Measurements from ENCODE around the gene DCLK3. TPM values are rescaled to one million over a fixed set of nuclear protein-coding genes. Genes with fewer than 3 reads are reported as not detected.

Gene DCLK3
- total RNA-seq, 2 experiments from 2014 or later: not detected

- intact Hi-C loops (cut with DNase I, micrococcal nuclease): loop anchor here (1.0 to 2.0 kb wide), 3 partner anchors 139 to 483 kb away; no protein-coding TSS in a partner anchor
These were observed 34.9 kb downstream of the DCLK3 start for GRCh38 chr3:36729204-36730056.

GRCh38 chr3:36714343-36715086 lies 49.8 kb downstream of the DCLK3 start:
- Histone ChIP-seq H3K4me3 (ENCODE audit: low read length) (no peak overlapping the region), H3K27ac (ENCODE audit: low read depth in 1 of 2, low read length in 2 of 2) (no peak overlapping the region), H3K36me3 (ENCODE audit: insufficient read depth, low read length) (no peaks in the 10 kb centered on the region), H3K27me3 (ENCODE audit: control insufficient read depth in 1 of 2, insufficient read depth in 2 of 2, low read length in 2 of 2) (no peaks in the 10 kb centered on the region), H3K9me3 (ENCODE audit: control insufficient read depth in 1 of 2, insufficient read depth in 1 of 2, low read length in 2 of 2) (no peaks in the 10 kb centered on the region), H3K4me1 (ENCODE audit: insufficient read depth, low read length) (no peaks in the 10 kb centered on the region)
- no peak for TF ChIP-seq CTCF (IDR thresholded peaks at IDR 0.05)
- no peaks in the 10 kb centered on the region for H3K4me1 Mint-ChIP-seq (ENCODE audit: low read depth)
- no peak overlapping the region for H3K4me3 Mint-ChIP-seq
- intact Hi-C loops (cut with DNase I, micrococcal nuclease): no loop called here
- POLR2A ChIA-PET: no interaction called here
- no peak overlapping the region for H3K27ac Mint-ChIP-seq
- H3K9me3 Mint-ChIP-seq: no peaks in the 10 kb centered on the region
- CTCF ChIA-PET: no interaction called here
- no peaks in the 10 kb centered on the region for H3K36me3 Mint-ChIP-seq (ENCODE audit: low read depth)
- ATAC-seq (ENCODE audit: poor library complexity): no peak
- H3K27me3 Mint-ChIP-seq: no peaks in the 10 kb centered on the region
- DNase-seq: no peak

More at GRCh38 chr3:36729204-36730056, 34.9 kb downstream of the DCLK3 start:
- Histone ChIP-seq H3K27me3 (ENCODE audit: control insufficient read depth in 1 of 2, insufficient read depth in 2 of 2, low read length in 2 of 2) (peaks cover 0 to 3% of the 10 kb centered on the region in 2 experiments), H3K4me3 (ENCODE audit: low read length) (no peak overlapping the region), H3K9me3 (ENCODE audit: control insufficient read depth in 1 of 2, insufficient read depth in 1 of 2, low read length in 2 of 2) (peaks cover 0 to 5% of the 10 kb centered on the region in 2 experiments), H3K27ac (ENCODE audit: low read depth in 1 of 2, low read length in 2 of 2) (no peak overlapping the region), H3K36me3 (ENCODE audit: insufficient read depth, low read length) (no peaks in the 10 kb centered on the region), H3K4me1 (ENCODE audit: insufficient read depth, low read length) (no peaks in the 10 kb centered on the region)
- Mint-ChIP-seq H3K9me3 (no peaks in the 10 kb centered on the region), H3K4me1 (ENCODE audit: low read depth) (no peaks in the 10 kb centered on the region), H3K4me3 (no peak overlapping the region), H3K27ac (no peak overlapping the region), H3K27me3 (peaks cover 6% of the 10 kb centered on the region), H3K36me3 (ENCODE audit: low read depth) (no peaks in the 10 kb centered on the region)
- peak; percentile 65 for TF ChIP-seq CTCF (IDR thresholded peaks at IDR 0.05)
- ChIA-PET CTCF (interaction anchor here (1.1 kb wide), 1 partner anchor 229 kb away, joined by 3 read pairs; no protein-coding TSS in a partner anchor), POLR2A (no interaction called here)
- ATAC-seq (ENCODE audit: poor library complexity) (no peak), DNase-seq (peak in 3 of 14 experiments; percentile 45 to 54 (median 54))

GRCh38 chr3:36713904-36714303 lies 50.4 kb downstream of the DCLK3 start:
- Mint-ChIP-seq H3K27me3 (no peaks in the 10 kb centered on the region), H3K27ac (no peak overlapping the region), H3K36me3 (ENCODE audit: low read depth) (no peaks in the 10 kb centered on the region), H3K4me3 (no peak overlapping the region), H3K4me1 (ENCODE audit: low read depth) (no peaks in the 10 kb centered on the region), H3K9me3 (no peaks in the 10 kb centered on the region)
- no peak overlapping the region for H3K4me3 ChIP-seq (ENCODE audit: low read length)
- no peaks in the 10 kb centered on the region for H3K36me3 ChIP-seq (ENCODE audit: insufficient read depth, low read length)
- no peak for TF ChIP-seq CTCF (IDR thresholded peaks at IDR 0.05)
- DNase-seq (no peak), ATAC-seq (ENCODE audit: poor library complexity) (no peak)
- POLR2A ChIA-PET: no interaction called here
- no peaks in the 10 kb centered on the region for H3K4me1 ChIP-seq (ENCODE audit: insufficient read depth, low read length)
- intact Hi-C loops (cut with DNase I, micrococcal nuclease): no loop called here
- CTCF ChIA-PET: no interaction called here
- no peaks in the 10 kb centered on the region for H3K27me3 ChIP-seq (ENCODE audit: control insufficient read depth in 1 of 2, insufficient read depth in 2 of 2, low read length in 2 of 2)
- no peaks in the 10 kb centered on the region for H3K9me3 ChIP-seq (ENCODE audit: control insufficient read depth in 1 of 2, insufficient read depth in 1 of 2, low read length in 2 of 2)
- H3K27ac ChIP-seq (ENCODE audit: low read depth in 1 of 2, low read length in 2 of 2): no peak overlapping the region
